HG02840 (cell line): ENCODE data around the gene CHTOP.
"Not testable (repeated sequence)": the region's sequence is repeated elsewhere in the genome, so short reads cannot be mapped to it uniquely, and the experiment has no call there.

Experiments used
- ATAC-seq: cut with Tn5 transposase; IDR thresholded peaks from one replicate; pipeline ENCODE4 v1.9.1; 2021; ENCODE audit warnings: mild to moderate bottlenecking, moderate library complexity, moderate number of reproducible peaks; ENCODE audit not compliant: unreplicated experiment, low FRiP score

Gene CHTOP

GRCh38 chr1:153630384-153630783, 3.5 kb upstream of the CHTOP start:
- no peak for ATAC-seq

GRCh38 chr1:153631047-153632022, 2.5 kb upstream of the CHTOP start:
- ATAC-seq, result no peak

DNA sequence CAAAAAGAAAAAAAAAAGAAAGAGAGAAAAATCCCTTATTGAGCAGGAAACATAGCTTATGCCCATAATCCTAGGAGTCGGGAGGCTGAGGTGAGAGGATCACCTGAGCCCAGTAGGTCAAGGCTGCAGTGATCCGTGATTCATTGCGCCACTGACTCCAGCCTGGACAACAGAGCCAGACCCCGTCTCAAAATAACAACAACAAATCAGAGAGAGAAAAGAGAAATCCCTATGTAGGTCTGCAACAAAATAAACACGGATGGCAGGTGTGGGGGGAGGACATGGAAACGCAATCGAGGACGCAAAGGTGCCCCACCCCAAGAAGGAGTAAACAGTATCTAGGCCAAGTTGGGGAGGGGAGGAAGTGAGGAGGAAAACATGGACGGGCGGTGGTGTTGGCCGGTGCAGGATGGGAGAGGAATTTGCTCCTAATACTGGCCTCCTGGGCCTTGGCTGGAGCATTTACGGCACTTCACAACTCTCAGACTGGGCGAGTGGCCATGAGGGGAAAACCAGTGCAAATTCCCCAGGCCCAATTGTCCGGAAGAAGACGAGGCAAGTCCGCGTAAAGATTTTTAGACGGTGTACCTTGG, 609 bp upstream of the CHTOP start:
- no peak for ATAC-seq

DNA sequence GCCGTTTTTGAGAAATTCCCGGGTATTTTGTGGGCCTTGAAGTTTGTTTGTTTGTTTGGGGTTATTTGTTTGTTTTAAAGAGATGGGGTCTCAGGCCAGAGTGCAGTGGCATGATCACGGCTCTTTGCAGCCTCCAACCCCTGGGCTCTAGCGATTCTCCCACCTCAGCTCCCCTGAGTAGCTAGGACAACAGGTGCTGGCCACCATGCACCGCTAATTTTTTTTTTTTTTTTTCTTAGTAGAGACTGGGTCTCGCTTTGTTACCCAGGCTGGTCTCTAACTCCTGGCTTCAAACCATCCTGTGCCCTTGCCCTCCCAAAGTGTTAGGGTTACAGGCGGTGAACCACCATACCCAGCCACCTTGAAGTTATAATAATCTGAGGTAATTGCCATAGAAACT, 2.0 kb downstream of the CHTOP start:
- ATAC-seq, result no peak

GRCh38 chr1:153636312-153636711, 2.4 kb downstream of the CHTOP start:
- no peak for ATAC-seq

DNA sequence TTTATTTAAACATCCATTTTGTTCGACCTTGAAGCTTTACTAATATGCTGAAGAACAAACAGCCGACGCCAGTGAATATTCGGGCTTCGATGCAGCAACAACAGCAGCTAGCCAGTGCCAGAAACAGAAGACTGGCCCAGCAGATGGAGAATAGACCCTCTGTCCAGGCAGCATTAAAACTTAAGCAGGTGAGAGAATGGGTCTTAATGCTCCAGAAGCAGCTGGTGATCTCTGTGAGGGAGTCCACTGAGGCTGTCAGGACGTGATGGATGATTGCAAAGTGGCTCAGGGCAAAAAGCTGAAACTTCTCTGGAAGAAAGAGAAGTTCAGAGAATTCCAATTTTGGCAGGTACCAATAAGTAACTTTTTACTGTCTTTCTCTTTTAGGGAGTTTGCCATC, 4.4 kb downstream of the CHTOP start:
- no peak for ATAC-seq

DNA sequence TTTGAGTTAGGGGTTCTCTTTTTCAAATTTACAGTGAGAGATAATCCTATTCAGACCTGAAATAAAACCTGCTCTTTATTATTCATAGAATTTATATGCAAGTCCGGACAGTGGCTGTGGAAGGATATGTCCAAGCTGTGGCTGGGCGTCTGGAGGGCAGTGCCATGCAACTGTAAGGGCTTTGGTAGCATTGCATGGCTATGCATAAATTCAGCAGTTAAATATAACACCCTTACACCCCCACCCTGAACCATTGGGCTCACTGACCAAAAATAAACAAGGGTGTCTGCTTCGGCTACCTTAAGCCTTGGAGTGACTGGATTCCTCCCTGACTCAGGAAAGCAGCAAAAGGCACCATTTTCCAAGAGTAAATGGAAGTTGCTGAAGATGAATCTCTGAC, 5.4 kb downstream of the CHTOP start:
- no peak for ATAC-seq

DNA sequence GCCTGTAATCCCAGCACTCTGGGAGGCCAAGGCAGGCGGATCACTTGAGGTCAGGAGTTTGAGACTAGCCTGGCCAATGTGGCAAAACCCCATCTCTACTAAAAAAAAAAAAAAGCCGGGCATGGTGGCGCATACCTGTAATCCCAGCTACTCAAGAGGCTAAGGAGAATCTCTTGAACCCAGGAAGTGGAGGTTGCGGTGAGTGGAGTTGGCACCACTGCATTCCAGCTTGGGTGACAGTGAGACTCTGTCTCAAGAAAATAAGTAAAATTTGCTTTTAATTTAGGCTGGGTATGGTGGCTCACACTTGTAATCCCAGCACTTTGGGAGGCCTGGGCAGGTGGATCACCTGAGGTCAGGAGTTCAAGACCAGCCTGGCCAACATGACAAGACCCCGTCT, 6.3 kb downstream of the CHTOP start:
- not testable (repeated sequence) for ATAC-seq

DNA sequence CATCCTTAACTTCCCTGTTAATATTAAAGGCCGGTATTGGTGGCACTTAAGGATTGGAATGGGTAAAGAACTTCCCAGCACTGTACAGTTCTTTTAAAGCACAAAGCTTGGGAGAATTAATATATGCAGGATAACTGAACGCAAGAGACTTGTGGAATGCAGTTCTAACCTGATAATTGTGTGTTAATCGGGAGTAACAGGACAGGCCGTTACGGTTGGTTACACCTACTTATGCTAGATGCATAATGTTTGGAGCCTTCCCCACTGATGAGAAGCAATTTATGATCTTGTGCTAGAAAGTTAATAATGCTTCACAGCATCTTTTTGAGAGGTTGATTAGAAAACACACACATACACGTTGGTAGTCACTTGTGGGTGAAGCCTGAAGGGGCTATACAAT, 7.0 kb downstream of the CHTOP start:
- no peak for ATAC-seq

DNA sequence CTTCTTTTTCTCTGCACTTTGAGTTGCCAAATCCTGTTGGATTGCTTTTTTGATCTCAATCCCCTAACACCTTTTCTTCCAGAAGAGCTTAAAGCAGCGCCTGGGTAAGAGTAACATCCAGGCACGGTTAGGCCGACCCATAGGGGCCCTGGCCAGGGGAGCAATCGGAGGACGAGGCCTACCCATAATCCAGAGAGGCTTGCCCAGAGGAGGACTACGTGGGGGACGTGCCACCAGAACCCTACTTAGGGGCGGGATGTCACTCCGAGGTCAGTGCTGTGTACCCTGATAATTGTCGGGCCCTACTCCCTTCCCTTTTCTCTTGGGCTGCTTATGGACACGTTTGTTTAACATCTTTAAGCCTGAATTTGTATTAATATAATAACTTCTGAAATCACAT, 8.3 kb downstream of the CHTOP start:
- no peak for ATAC-seq

- no peak for ATAC-seq
Measured at GRCh38 chr1:153643100-153643499, 9.2 kb downstream of the CHTOP start.

GRCh38 chr1:153643816-153644215, 9.9 kb downstream of the CHTOP start:
- no peak for ATAC-seq

DNA sequence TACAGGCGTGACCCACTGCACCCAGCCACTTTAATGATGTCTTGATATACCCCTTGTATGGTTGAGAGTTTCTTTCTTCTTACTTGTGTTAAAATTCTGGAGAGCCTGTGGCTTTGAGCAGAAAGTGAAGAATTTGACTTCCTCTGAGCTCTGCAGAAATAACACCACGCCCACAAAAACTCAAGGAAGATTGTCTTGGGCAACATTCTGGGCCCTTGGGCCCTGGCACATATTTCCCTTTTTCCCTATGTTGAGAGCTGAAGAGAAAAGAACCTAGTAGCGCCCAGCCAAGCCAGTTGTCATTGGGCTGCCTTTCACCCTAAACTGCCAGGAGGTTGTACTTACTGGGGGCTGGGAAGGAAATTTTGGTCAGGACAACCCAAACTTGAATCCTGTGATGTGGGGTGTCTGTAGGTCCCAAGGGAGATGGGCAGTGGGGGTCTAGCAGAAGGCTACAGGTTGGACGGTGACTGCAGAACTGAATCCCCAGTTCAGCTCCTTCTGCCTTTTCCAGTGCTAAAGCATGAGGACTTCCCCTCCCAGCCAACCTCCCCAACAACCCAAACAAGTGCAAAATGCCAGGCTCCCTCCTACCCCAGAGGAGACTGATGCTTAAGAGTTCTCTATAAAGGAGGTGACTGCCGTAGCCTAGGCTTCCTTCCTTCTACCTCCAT, 12.9 kb downstream of the CHTOP start:
- ATAC-seq, result no peak

DNA sequence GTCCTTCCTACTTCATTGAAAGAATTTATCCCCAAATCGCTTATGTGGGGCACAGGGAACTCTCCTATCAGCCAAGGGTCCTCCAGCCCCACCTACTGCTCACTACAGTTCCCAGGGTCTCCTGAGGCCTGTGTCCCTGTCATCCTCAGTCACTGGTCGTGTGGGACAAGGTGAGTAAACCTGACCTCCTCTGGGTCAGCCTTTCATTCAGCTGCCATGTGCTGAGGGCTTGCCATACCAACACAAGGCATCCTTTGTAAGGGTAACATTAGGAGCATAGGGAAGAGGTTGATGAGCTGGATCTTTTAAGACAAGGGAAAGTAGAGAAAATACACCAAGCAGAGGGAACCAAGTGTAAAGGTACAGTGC, 13.5 kb downstream of the CHTOP start:
- no peak for ATAC-seq

- ATAC-seq, result no peak
Measured at GRCh38 chr1:153648000-153648643, 14.3 kb downstream of the CHTOP start.

DNA sequence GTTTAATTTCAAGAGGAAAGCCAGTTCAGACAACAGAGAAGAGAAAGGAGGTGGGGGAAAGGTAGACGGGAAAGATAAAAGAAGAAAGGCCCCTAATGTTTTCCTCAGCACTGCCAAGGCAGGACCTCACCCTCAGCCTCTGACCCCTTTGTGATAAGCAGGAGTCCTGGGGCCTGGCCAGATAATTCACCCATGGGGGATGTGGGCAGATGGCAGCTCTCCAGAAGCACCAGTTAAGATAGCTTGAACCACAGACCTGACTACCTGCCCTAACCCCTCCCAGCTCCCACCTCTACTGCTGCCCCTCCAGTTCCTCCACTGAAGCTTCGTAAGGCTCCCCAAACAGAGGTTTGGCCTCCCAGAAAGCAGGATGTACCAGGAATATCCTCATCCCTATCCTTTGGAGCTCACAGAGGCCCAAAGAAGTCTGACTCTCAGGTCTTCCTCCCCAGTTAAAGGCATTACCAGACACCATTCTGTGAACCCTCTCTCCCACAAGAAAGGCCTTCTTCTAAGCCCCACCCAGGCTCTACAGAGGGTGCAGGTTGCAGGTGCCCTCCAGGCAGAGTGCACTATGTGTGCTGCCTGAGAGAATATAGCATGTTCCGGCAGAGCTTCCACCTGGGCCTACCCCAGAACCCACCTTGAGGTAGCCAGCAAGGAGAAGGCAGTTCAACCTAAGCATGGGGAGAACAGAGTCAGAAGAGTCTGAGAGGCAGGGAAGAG, 15.4 kb downstream of the CHTOP start:
- ATAC-seq, result no peak

DNA sequence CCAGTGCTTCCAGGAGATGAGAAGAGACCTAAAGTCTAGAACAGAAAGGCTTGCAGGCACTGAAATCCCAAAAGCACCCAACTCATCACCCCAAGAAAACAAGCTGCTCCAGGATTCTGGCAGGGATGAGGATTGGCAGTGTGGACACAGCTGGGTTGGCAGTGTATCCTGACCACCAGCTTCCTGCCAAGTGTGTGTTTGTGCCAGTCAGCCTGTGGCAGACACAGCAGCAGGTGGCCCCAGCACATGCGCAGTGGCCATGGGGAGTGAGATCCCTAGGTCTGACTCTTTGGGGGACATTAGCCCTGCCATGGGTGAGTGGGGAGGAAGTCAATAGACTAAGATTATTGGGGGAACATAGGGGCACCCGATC, 16.0 kb downstream of the CHTOP start:
- no peak for ATAC-seq

- no peak for ATAC-seq
Measured at GRCh38 chr1:153651771-153652170, 17.9 kb downstream of the CHTOP start.

GRCh38 chr1:153652805-153653500, 19.1 kb downstream of the CHTOP start:
- ATAC-seq, result no peak

DNA sequence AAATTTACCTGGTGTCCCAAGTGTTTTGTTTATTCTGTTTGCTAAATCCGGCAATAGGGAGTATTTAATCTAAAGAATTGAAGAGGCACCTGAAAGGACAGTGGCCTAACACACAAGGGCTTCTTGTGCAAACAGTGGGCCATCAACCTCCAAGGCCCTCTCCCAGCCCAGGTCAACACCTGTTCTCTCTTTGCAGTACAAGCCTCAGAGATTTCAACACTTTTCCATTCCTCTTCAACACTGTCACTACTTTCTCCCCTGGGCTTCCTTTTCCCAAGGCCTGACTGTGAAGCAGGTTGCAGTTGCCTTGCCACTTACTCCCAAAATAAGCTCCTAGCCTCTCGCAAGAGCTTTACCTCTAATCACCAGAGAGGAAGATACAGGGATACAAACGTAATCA, 21.5 kb downstream of the CHTOP start:
- ATAC-seq, result no peak
